Spleen (tissue), 11 donors: ENCODE results near the gene TBC1D10A. TPM values are rescaled to one million over a fixed set of nuclear protein-coding genes. Genes with fewer than 3 reads are reported as not detected.

Experiments used
- DNase-seq: peaks from one replicate; pipeline ENCODE4 v3.0.0-alpha.2; 2020
- H3K27ac ChIP-seq, 8 donors: fragments of 200-600 bp; sonication (generic) in 7 of 8; 1 replicate in 4 of 8; 2 replicates in 4 of 8; pipeline versions ENCODE4 v1.5.0 to v1.8.0; 2016 to 2021; ENCODE audit warnings: inconsistent platforms in 4 of 8, mild to moderate bottlenecking in 4 of 8, moderate library complexity in 1 of 8
- H3K27me3 ChIP-seq, 7 donors: fragments of 200-600 bp; sonication (generic) in 6 of 7; replicated peaks in 1 of 7; 1 replicate in 4 of 7; 2 replicates in 3 of 7; pipeline versions ENCODE4 v1.5.0 to v1.8.0; 2016 to 2021; ENCODE audit warnings: inconsistent platforms in 3 of 7, mild to moderate bottlenecking in 1 of 7
- H3K36me3 ChIP-seq, 6 donors: fragments of 200-600 bp; sonication (generic) in 5 of 6; 1 replicate in 4 of 6; 2 replicates in 2 of 6; pipeline versions ENCODE4 v1.5.0 to v1.8.0; 2016 to 2021; ENCODE audit warnings: inconsistent platforms in 2 of 6
- H3K4me1 ChIP-seq, 6 donors: fragments of 200-600 bp; sonication (generic) in 5 of 6; 1 replicate in 3 of 6; 2 replicates in 3 of 6; pipeline versions ENCODE4 v1.5.0 to v1.8.0; 2016 to 2021; ENCODE audit warnings: inconsistent platforms in 3 of 6
- H3K4me3 ChIP-seq, 8 donors: fragments of 200-600 bp; sonication (generic) in 7 of 8; 1 replicate in 4 of 8; 2 replicates in 4 of 8; pipeline versions ENCODE4 v1.5.0 to v1.8.0; 2016 to 2021; ENCODE audit warnings: inconsistent platforms in 4 of 8, mild to moderate bottlenecking in 4 of 8, moderate library complexity in 2 of 8
- H3K9me3 ChIP-seq, 8 donors: fragments of 200-600 bp; sonication (generic) in 7 of 8; 1 replicate in 4 of 8; 2 replicates in 4 of 8; pipeline versions ENCODE4 v1.5.0 to v1.8.0; 2016 to 2021; ENCODE audit warnings: inconsistent platforms in 4 of 8
- POLR2A ChIP-seq, 3 donors: fragments of 450-650 bp; IDR thresholded peaks; one replicate each; pipeline ENCODE4 v1.5.1; 2017; ENCODE audit warnings: antibody characterized with exemption in 3 of 3, mild to moderate bottlenecking in 1 of 3
- POLR2AphosphoS5 ChIP-seq, 3 donors: sonication (generic); formaldehyde crosslinking; IDR thresholded peaks; one replicate each; pipeline ENCODE4 v1.5.1; 2017; ENCODE audit warnings: antibody characterized with exemption in 3 of 3
- WGBS, 5 donors: extraction: QIAGEN DNeasy Blood & Tissue Kit in 3 of 5; methylation state at CpG; one replicate each; pipeline versions ENCODE4 v1.1.5 to v1.1.7; 2013 to 2018; 5-methylcytosine and 5-hydroxymethylcytosine counted together
- intact Hi-C: fragments of 100-400 bp; cut with DNase I; formaldehyde crosslinking; loops from one replicate; pipeline ENCODE4 v1.15.0; 2023; ENCODE audit warnings: low total_unique reads
- polyA plus RNA-seq, 3 donors: library from polyadenylated mRNA; stranded (reverse); fragments of 200-250 nt; gene quantifications; one replicate each; pipeline ENCODE4 v1.2.1, GENCODE V29; 2013
- total RNA-seq, 7 donors: library from RNA; depleted of rRNA in 3 of 7; stranded (reverse); fragments of >200 nt in 3 of 7; fragmentation: NEBNext Ultra II Directional in 4 of 7; extraction: Animal tissue kit (Norgen Biotek cat#: 25700) in 4 of 7; gene quantifications; one replicate each; pipeline versions ENCODE4 v1.1.0 to v1.2.1, GENCODE V29; 2016 to 2021
- TF ChIP-seq, protein P1 (sequence below), 11 experiments: fragments of 200-600 bp in 7 of 11; fragments of 450-650 bp in 4 of 11; sonication (generic) in 4 of 11; IDR thresholded peaks in 8 of 11; conservative IDR thresholded peaks in 3 of 11; 1 replicate in 7 of 11; 2 replicates in 4 of 11; pipeline versions ENCODE4 v1.4.0 to v1.8.0; 2016 to 2021; ENCODE audit warnings: antibody characterized with exemption in 11 of 11, inconsistent platforms in 4 of 11, mild to moderate bottlenecking in 1 of 11
- donor health status: healthy with polysubstance abuse.
- donor health status: DM: no; HTN: no; CAD: no; lungs with moderate emphysema.
- donor health status: DM: no; HTN: no; CAD: no.
- donor health status: Bipolar disorder and iron deficiency.
- donor health status: healthy.
- donor health status: DM: no; HTN: no; CAD: no.
- donor health status: DM: yes; HTN: yes; CAD: no.

Gene TBC1D10A
- total and polyA plus RNA-seq, 10 donors: 21.1 to 46.4 (median 33.1) TPM

DNA sequence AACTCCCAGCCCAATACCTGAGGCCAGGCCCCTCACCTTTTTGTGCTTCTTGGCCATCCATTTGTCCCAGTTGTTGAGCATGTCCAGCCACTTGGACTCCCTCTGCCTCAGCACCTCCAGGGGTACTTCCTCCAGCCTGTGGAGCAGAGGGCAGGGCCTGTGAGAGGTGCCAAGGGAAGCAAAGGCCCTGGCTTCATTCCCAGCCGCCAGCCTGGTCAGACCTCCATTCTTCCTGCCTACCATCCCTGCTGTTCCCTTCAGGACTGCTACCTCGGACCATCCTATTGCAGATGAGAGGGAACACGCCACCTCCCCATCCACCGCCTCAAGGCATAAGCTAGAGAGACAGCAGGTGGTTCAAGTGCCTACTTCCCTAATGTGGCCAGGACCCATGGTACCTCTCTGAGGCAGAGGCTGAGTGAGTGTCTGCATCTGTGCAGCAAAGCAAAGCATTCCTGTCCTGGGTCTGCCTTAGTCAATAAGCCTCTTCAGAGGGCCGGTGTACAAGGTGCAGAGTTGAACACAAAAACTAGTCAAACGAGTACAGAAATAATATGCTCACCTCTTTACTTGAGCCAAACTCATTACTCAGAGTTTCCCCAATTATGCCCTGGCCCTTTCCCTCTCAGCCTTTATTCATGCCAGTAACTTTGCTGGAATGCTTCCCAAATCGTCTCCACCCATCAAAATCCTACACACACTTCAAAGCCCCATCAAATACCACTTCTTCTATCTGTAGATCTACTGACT is 22.1 kb downstream of the TBC1D10A start:
- Histone ChIP-seq H3K27me3 (no peaks in the 10 kb centered on the region), H3K36me3 (peaks cover 0 to 47% (median 10%) of the 10 kb centered on the region in 6 donors), H3K4me3 (peak overlapping the region in 3 of 8 donors; percentile 26 to 57 (median 26)), H3K9me3 (no peaks in the 10 kb centered on the region), H3K4me1 (peaks cover 87 to 100% (median 99%) of the 10 kb centered on the region in 6 donors), H3K27ac (peak overlapping the region; percentile 69 to 94 (median 88))
- TF ChIP-seq POLR2A (IDR thresholded peaks at IDR 0.05) (no peak), POLR2AphosphoS5 (IDR thresholded peaks at IDR 0.05) (peak; percentile 11 to 65 (median 51))
- TF ChIP-seq, protein P1, sequence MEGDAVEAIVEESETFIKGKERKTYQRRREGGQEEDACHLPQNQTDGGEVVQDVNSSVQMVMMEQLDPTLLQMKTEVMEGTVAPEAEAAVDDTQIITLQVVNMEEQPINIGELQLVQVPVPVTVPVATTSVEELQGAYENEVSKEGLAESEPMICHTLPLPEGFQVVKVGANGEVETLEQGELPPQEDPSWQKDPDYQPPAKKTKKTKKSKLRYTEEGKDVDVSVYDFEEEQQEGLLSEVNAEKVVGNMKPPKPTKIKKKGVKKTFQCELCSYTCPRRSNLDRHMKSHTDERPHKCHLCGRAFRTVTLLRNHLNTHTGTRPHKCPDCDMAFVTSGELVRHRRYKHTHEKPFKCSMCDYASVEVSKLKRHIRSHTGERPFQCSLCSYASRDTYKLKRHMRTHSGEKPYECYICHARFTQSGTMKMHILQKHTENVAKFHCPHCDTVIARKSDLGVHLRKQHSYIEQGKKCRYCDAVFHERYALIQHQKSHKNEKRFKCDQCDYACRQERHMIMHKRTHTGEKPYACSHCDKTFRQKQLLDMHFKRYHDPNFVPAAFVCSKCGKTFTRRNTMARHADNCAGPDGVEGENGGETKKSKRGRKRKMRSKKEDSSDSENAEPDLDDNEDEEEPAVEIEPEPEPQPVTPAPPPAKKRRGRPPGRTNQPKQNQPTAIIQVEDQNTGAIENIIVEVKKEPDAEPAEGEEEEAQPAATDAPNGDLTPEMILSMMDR (IDR thresholded peaks at IDR 0.05 in 8 of 11, conservative IDR thresholded peaks at IDR 0.05 in 3 of 11): no peak
- intact Hi-C loops: no loop called here
- 33 to 49% (median 44%) methylated on average over 6 to 7 of the region's 7 CpGs for WGBS, 5 donors
- DNase-seq: no peak

DNA sequence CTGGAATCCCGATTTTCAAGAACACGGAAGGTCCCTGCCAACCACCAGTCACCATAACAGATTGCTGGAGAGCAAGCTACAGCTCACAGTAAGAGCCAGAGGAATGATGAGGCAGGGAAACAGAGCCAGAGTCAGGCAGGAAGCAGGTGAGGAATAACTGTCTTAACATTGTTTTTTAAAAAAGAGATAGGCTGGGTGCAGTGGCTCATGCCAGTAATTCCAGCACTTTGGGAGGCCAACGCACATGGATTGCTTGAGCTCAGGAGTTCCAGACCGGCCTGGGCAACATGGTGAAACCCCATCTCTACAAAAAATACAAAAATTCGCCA is 24.0 kb downstream of the TBC1D10A start:
- no peaks in the 10 kb centered on the region for H3K9me3 ChIP-seq
- peaks cover 68 to 100% (median 80%) of the 10 kb centered on the region in 6 donors for H3K4me1 ChIP-seq
- intact Hi-C loops: no loop called here
- 53 to 59% (median 57%) methylated on average over 5 of the region's 5 CpGs for WGBS, 5 donors
- TF ChIP-seq POLR2A (IDR thresholded peaks at IDR 0.05): no peak
- no peak for TF ChIP-seq POLR2AphosphoS5 (IDR thresholded peaks at IDR 0.05)
- TF ChIP-seq, protein P1 (IDR thresholded peaks at IDR 0.05 in 8 of 11, conservative IDR thresholded peaks at IDR 0.05 in 3 of 11): no peak
- DNase-seq: no peak
- H3K27me3 ChIP-seq: no peaks in the 10 kb centered on the region
- peaks cover 0 to 66% (median 27%) of the 10 kb centered on the region in 6 donors for H3K36me3 ChIP-seq
- H3K27ac ChIP-seq: peak overlapping the region; percentile 69 to 94 (median 88)
- H3K4me3 ChIP-seq: peak overlapping the region in 1 of 8 donors; percentile 39

DNA sequence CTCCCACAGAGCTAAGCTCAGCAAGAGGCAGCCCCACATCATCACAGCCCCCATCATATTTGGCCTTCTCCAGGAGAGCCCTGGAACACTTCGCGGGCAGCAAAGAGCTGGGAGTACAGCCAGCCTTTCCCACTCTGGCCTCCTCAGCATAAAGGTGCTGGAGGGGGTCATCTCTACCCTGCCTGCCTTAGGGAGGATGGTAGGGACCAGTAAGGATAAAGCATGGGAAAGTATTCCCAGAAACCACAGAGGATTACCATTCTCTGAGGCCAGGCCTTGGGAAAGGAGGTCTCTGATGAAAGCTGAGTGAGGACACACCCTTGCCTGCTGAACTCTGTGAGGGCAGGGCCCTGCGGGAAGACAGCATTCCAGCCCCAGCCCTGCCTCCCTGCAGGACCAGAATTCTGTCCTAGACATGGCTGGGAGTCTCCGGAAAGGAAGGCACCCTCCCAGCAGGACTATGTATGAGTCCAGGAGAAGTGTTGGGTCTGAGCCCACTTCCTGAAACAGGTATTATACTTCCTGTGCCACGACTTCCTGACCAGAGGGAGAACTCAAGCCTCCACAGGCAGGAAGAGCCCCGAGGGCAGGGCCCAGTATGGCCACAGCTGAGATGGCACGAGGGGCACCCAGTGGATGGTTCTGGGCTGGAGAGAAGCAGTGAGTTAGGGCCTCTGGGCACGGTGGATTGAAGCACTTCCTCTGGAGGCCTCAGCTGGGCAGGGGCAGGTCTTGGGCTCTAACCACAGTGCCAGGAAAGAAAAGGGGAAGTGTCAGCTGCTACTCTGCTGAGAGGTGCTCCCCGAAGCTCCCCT is 24.5 kb downstream of the TBC1D10A start:
- intact Hi-C loops: no loop called here
- Histone ChIP-seq H3K4me3 (peak overlapping the region in 1 of 8 donors; percentile 39), H3K36me3 (peaks cover 0 to 72% (median 31%) of the 10 kb centered on the region in 6 donors), H3K27ac (peak overlapping the region; percentile 69 to 94 (median 88)), H3K9me3 (no peaks in the 10 kb centered on the region), H3K4me1 (peaks cover 62 to 100% (median 74%) of the 10 kb centered on the region in 6 donors), H3K27me3 (no peaks in the 10 kb centered on the region)
- 29 to 34% (median 30%) methylated on average over 7 to 9 of the region's 9 CpGs for WGBS, 5 donors
- DNase-seq: peak; percentile 89
- TF ChIP-seq POLR2A (IDR thresholded peaks at IDR 0.05): no peak
- peak; percentile 63 to 77 (median 70) for TF ChIP-seq POLR2AphosphoS5 (IDR thresholded peaks at IDR 0.05)
- TF ChIP-seq, protein P1 (IDR thresholded peaks at IDR 0.05 in 8 of 11, conservative IDR thresholded peaks at IDR 0.05 in 3 of 11): peak in 3 of 11 experiments; percentile 10 to 34 (median 26)
